Nephron progenitor cell (in vitro differentiated cells): ENCODE measurements around the gene COL4A1.

Experiments used
- DNase-seq: peaks from one replicate; pipeline ENCODE4 v3.0.0; 2021
- H3K27ac Mint-ChIP-seq: 2 replicates; pipeline ENCODE4 v1.8.0; 2021; ENCODE audit warnings: mild to moderate bottlenecking, moderate library complexity, mixed read lengths
- H3K27me3 Mint-ChIP-seq: 2 replicates; pipeline ENCODE4 v1.8.0; 2021; ENCODE audit warnings: mild to moderate bottlenecking, low read depth, mixed read lengths; ENCODE audit not compliant: poor library complexity
- H3K36me3 Mint-ChIP-seq: 2 replicates; pipeline ENCODE4 v1.8.0; 2021; ENCODE audit warnings: low read depth, mixed read lengths
- H3K4me1 Mint-ChIP-seq: 2 replicates; pipeline ENCODE4 v1.8.0; 2021; ENCODE audit warnings: mixed read lengths
- H3K4me3 Mint-ChIP-seq: 2 replicates; pipeline ENCODE4 v1.8.0; 2021; ENCODE audit warnings: mild to moderate bottlenecking, moderate library complexity, mixed read lengths
- H3K9me3 Mint-ChIP-seq: 2 replicates; pipeline ENCODE4 v1.8.0; 2021; ENCODE audit warnings: mild to moderate bottlenecking, moderate library complexity, mixed read lengths
- TF ChIP-seq, protein P1 (sequence below): fragments of 200-600 bp; sonication (generic); IDR thresholded peaks from 2 replicates; pipeline ENCODE4 v1.5.0; 2021; ENCODE audit warnings: antibody characterized with exemption

The COL4A1 gene

DNA sequence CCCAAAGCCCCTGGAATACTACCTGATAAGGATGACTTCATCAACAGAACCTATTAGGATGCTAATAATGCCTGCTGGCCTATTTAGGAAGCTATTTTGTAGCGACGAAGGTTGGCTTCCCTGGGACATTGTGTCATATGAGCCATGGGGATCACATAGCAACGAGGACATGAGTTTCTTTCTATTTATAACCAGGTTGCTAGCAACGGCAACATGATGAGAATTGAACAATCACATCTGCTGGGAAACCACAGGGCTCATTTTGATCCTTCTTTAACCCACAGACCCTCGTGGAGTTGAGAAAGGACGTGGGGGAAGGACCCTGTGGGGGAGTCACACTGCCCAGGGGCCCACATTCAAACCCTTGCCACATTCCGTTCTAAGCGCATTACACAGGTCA, 172.2 kb downstream of the COL4A1 start:
- DNase-seq: no peak
- Mint-ChIP-seq H3K4me3 (no peak overlapping the region), H3K27ac (peak overlapping the region; percentile 27), H3K27me3 (peaks cover 32% of the 10 kb centered on the region), H3K9me3 (peaks cover 2% of the 10 kb centered on the region), H3K4me1 (peaks cover 62% of the 10 kb centered on the region), H3K36me3 (no peaks in the 10 kb centered on the region)
- TF ChIP-seq, protein P1, sequence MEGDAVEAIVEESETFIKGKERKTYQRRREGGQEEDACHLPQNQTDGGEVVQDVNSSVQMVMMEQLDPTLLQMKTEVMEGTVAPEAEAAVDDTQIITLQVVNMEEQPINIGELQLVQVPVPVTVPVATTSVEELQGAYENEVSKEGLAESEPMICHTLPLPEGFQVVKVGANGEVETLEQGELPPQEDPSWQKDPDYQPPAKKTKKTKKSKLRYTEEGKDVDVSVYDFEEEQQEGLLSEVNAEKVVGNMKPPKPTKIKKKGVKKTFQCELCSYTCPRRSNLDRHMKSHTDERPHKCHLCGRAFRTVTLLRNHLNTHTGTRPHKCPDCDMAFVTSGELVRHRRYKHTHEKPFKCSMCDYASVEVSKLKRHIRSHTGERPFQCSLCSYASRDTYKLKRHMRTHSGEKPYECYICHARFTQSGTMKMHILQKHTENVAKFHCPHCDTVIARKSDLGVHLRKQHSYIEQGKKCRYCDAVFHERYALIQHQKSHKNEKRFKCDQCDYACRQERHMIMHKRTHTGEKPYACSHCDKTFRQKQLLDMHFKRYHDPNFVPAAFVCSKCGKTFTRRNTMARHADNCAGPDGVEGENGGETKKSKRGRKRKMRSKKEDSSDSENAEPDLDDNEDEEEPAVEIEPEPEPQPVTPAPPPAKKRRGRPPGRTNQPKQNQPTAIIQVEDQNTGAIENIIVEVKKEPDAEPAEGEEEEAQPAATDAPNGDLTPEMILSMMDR: no peak

- peaks cover 4% of the 10 kb centered on the region for H3K9me3 Mint-ChIP-seq
- H3K27ac Mint-ChIP-seq: no peak overlapping the region
- peaks cover 20% of the 10 kb centered on the region for H3K27me3 Mint-ChIP-seq
- no peaks in the 10 kb centered on the region for H3K36me3 Mint-ChIP-seq
- peaks cover 62% of the 10 kb centered on the region for H3K4me1 Mint-ChIP-seq
- no peak for DNase-seq
- no peak overlapping the region for H3K4me3 Mint-ChIP-seq
- TF ChIP-seq, protein P1: no peak
Measured at GRCh38 chr13:110133425-110134235, 173.3 kb downstream of the COL4A1 start.

GRCh38 chr13:110132225-110132982, 174.6 kb downstream of the COL4A1 start:
- H3K36me3 Mint-ChIP-seq: no peaks in the 10 kb centered on the region
- peaks cover 8% of the 10 kb centered on the region for H3K9me3 Mint-ChIP-seq
- peaks cover 10% of the 10 kb centered on the region for H3K27me3 Mint-ChIP-seq
- H3K27ac Mint-ChIP-seq: peak overlapping the region; percentile 48
- H3K4me3 Mint-ChIP-seq: no peak overlapping the region
- H3K4me1 Mint-ChIP-seq: peaks cover 56% of the 10 kb centered on the region
- TF ChIP-seq, protein P1: no peak
- no peak for DNase-seq

DNA sequence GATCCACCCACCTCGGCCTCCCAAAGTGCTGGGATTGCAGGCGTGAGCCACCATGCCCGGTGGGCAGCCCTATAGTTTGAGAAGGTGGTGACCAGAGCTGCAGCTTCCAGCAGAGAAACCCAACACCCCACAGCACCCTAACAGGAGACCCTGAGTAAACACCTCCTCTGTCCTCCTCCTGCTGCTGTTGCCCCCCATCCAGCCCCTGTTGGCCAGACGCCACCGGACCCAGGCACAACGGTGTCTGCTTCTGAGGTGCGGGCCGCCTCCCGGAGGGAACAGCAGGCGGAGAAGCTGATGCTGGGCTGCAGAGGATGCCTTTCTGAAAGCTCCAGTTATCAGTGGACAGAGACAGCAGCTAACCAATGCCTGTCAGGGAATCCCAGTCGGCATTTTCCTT, 175.5 kb downstream of the COL4A1 start:
- Mint-ChIP-seq H3K9me3 (peaks cover 9% of the 10 kb centered on the region), H3K36me3 (no peaks in the 10 kb centered on the region), H3K27ac (no peak overlapping the region), H3K4me1 (peaks cover 55% of the 10 kb centered on the region), H3K27me3 (peaks cover 7% of the 10 kb centered on the region), H3K4me3 (no peak overlapping the region)
- TF ChIP-seq, protein P1: no peak
- no peak for DNase-seq

- H3K4me3 Mint-ChIP-seq: no peak overlapping the region
- H3K36me3 Mint-ChIP-seq: no peaks in the 10 kb centered on the region
- H3K4me1 Mint-ChIP-seq: peaks cover 57% of the 10 kb centered on the region
- TF ChIP-seq, protein P1: no peak
- no peak for DNase-seq
- H3K9me3 Mint-ChIP-seq: peaks cover 9% of the 10 kb centered on the region
- peaks cover 8% of the 10 kb centered on the region for H3K27me3 Mint-ChIP-seq
- H3K27ac Mint-ChIP-seq: no peak overlapping the region
Measured at GRCh38 chr13:110130431-110130830, 176.5 kb downstream of the COL4A1 start.
